Loucy (cell line): ENCODE results near the gene CROCC2.

Source experiments
- H2AFZ ChIP-seq: fragments of 200-600 bp; sonication (generic); 2 replicates; pipeline ENCODE4 v1.6.0; 2016; ENCODE audit warnings: antibody characterized with exemption, mild to moderate bottlenecking, low read length, moderate library complexity
- H3F3A ChIP-seq: fragments of 200-600 bp; 2 replicates; pipeline ENCODE4 v1.6.0; 2016; ENCODE audit warnings: antibody characterized with exemption, low read depth, mild to moderate bottlenecking
- H3K27me3 ChIP-seq: fragments of 200-600 bp; sonication (generic); 2 replicates; pipeline ENCODE4 v1.6.1; 2014; ENCODE audit warnings: low read length, mild to moderate bottlenecking; ENCODE audit not compliant: insufficient read depth, poor library complexity, severe bottlenecking
- H3K36me3 ChIP-seq: fragments of 200-600 bp; sonication (generic); 2 replicates; pipeline ENCODE4 v1.6.1; 2016; ENCODE audit warnings: low read length; ENCODE audit not compliant: insufficient read depth
- H3K4me1 ChIP-seq: fragments of 200-600 bp; sonication (generic); 2 replicates; pipeline ENCODE4 v1.5.1; 2014; ENCODE audit warnings: low read length, mild to moderate bottlenecking; ENCODE audit not compliant: insufficient read depth, poor library complexity, severe bottlenecking
- H3K4me2 ChIP-seq: fragments of 200-600 bp; sonication (generic); 2 replicates; pipeline ENCODE4 v1.6.0; 2014; ENCODE audit warnings: antibody characterized with exemption, low read length, low read depth, mild to moderate bottlenecking; ENCODE audit not compliant: poor library complexity, severe bottlenecking
- H3K4me3 ChIP-seq: fragments of 200-600 bp; sonication (generic); 2 replicates; pipeline ENCODE4 v1.5.1; 2014; ENCODE audit warnings: low read length, mild to moderate bottlenecking, mixed read lengths; ENCODE audit not compliant: poor library complexity, severe bottlenecking
- H3K79me2 ChIP-seq: fragments of 200-600 bp; sonication (generic); 2 replicates; pipeline ENCODE4 v1.6.1; 2014; ENCODE audit warnings: low read length; ENCODE audit not compliant: insufficient read depth
- H3K9ac ChIP-seq: fragments of 200-600 bp; sonication (generic); 2 replicates; pipeline ENCODE4 v1.6.0; 2014; ENCODE audit warnings: mild to moderate bottlenecking, low read depth, low read length, moderate library complexity; ENCODE audit not compliant: poor library complexity, severe bottlenecking
- H3K9me2 ChIP-seq: fragments of 200-600 bp; sonication (generic); replicated peaks from 2 replicates; pipeline ENCODE4 v1.6.1; 2016; ENCODE audit warnings: low read depth, low read length, mixed read lengths
- H3K9me3 ChIP-seq: fragments of 200-600 bp; sonication (generic); 2 replicates; pipeline ENCODE4 v1.6.1; 2014; ENCODE audit warnings: mild to moderate bottlenecking, antibody characterized with exemption, low read length, low read depth; ENCODE audit not compliant: insufficient read depth
- H4K20me1 ChIP-seq: fragments of 200-600 bp; sonication (generic); 2 replicates; pipeline ENCODE4 v1.6.0; 2014; ENCODE audit warnings: antibody characterized with exemption, low read length, mild to moderate bottlenecking; ENCODE audit not compliant: insufficient read depth, poor library complexity, severe bottlenecking
- CTCF ChIP-seq: fragments of 200-600 bp; sonication (generic); conservative IDR thresholded peaks from 2 replicates; pipeline ENCODE4 v1.5.1; 2014; ENCODE audit warnings: mild to moderate bottlenecking, antibody characterized with exemption, low read length
- EZH2phosphoT487 ChIP-seq: fragments of 200-600 bp; IDR thresholded peaks from 2 replicates; pipeline ENCODE4 v1.6.1; 2018; ENCODE audit warnings: antibody characterized with exemption, mild to moderate bottlenecking, moderate library complexity, borderline replicate concordance

The CROCC2 gene

GRCh38 chr2:240869956-240870875 lies 35.9 kb upstream of the CROCC2 start:
- H3F3A ChIP-seq: no peaks in the 10 kb centered on the region
- no peak overlapping the region for H3K4me3 ChIP-seq
- no peaks in the 10 kb centered on the region for H3K4me1 ChIP-seq
- H3K4me2 ChIP-seq: no peak overlapping the region
- H3K9ac ChIP-seq: no peak overlapping the region
- H3K27me3 ChIP-seq: no peaks in the 10 kb centered on the region
- no peaks in the 10 kb centered on the region for H3K36me3 ChIP-seq
- no peak overlapping the region for H2AFZ ChIP-seq
- H3K79me2 ChIP-seq: no peaks in the 10 kb centered on the region
- TF ChIP-seq CTCF (no peak), EZH2phosphoT487 (no peak)
- H4K20me1 ChIP-seq: no peaks in the 10 kb centered on the region
- no peaks in the 10 kb centered on the region; the same call in 1 of the 2 replicates for H3K9me3 ChIP-seq
- no peaks in the 10 kb centered on the region for H3K9me2 ChIP-seq

- no peaks in the 10 kb centered on the region for H3K4me1 ChIP-seq
- no peak overlapping the region for H3K4me3 ChIP-seq
- no peaks in the 10 kb centered on the region for H3K27me3 ChIP-seq
- H3K4me2 ChIP-seq: no peak overlapping the region
- H3K36me3 ChIP-seq: no peaks in the 10 kb centered on the region
- no peaks in the 10 kb centered on the region; the same call in 1 of the 2 replicates for H3K9me3 ChIP-seq
- H3F3A ChIP-seq: no peaks in the 10 kb centered on the region
- H3K9me2 ChIP-seq: no peaks in the 10 kb centered on the region
- TF ChIP-seq CTCF: no peak
- TF ChIP-seq EZH2phosphoT487: no peak
- H2AFZ ChIP-seq: no peak overlapping the region
- H3K79me2 ChIP-seq: no peaks in the 10 kb centered on the region
- no peak overlapping the region for H3K9ac ChIP-seq
- H4K20me1 ChIP-seq: no peaks in the 10 kb centered on the region
Observed at GRCh38 chr2:240871071-240871958, 34.8 kb upstream of the CROCC2 start.

GRCh38 chr2:240872317-240873097 lies 33.6 kb upstream of the CROCC2 start:
- Histone ChIP-seq H3K9ac (no peak overlapping the region), H3F3A (no peaks in the 10 kb centered on the region), H3K9me2 (no peaks in the 10 kb centered on the region), H3K9me3 (no peaks in the 10 kb centered on the region; the same call in 1 of the 2 replicates), H3K27me3 (no peaks in the 10 kb centered on the region), H4K20me1 (no peaks in the 10 kb centered on the region), H3K4me1 (no peaks in the 10 kb centered on the region), H2AFZ (no peak overlapping the region), H3K4me2 (no peak overlapping the region), H3K4me3 (no peak overlapping the region), H3K36me3 (no peaks in the 10 kb centered on the region), H3K79me2 (no peaks in the 10 kb centered on the region)
- TF ChIP-seq CTCF (no peak), EZH2phosphoT487 (no peak)
